ENCODE measurements around the gene ACP7. TPM values are rescaled to one million over a fixed set of nuclear protein-coding genes. Genes with fewer than 3 reads are reported as not detected.

ACP7 gene
- total and polyA plus RNA-seq, 9 of the 15 experiments (the other 6 are each of a cell fraction or from before 2014, with no cell fraction given) = not detected

DNA sequence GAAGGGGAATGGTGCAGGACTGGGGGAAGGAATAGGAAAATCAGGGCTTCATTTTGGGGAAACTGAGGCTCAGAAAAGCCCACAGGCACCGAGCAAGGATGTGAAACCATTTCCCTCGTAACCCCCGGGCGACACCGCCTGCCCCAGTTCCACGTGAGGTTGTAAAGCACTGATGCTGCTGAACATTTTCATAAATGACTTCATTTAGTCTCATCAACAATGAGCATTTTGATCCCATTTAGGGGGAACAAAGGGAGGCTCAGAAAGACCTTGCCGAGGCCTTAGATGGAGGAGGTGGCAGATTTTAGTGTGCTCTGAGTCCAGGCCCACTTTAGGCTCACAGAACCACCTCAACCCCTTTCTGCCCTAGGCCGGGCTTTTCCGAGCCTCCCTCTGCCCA lies 31.3 kb upstream of the ACP7 start:
- Histone ChIP-seq H3K36me3 (ENCODE audit: control insufficient read depth, insufficient read depth, low read length) (no peaks in the 10 kb centered on the region), H3K27ac (ENCODE audit: extremely low read depth, low read depth, low read length) (no peak overlapping the region), H3K9me1 (ENCODE audit: control insufficient read depth, insufficient read depth, low read length) (no peaks in the 10 kb centered on the region), H3K4me1 (replicated peaks in 1 of 2; ENCODE audit: control insufficient read depth in 2 of 2, insufficient read depth in 2 of 2, low read length in 2 of 2) (peaks cover 3 to 4% of the 10 kb centered on the region in 2 experiments; a peak in 3 of 5 replicates), H3K9me3 (replicated peaks; ENCODE audit: control insufficient read depth, insufficient read depth, low read depth, low read length) (no peaks in the 10 kb centered on the region), H3K9ac (ENCODE audit: insufficient read depth in 1 of 2, low read depth in 2 of 2, low read length in 2 of 2) (no peak overlapping the region), H3K4me3 (no peak overlapping the region), H2AFZ (ENCODE audit: low read depth, low read length) (no peak overlapping the region), H3K79me2 (ENCODE audit: control insufficient read depth, insufficient read depth, low read length) (no peaks in the 10 kb centered on the region), H3K27me3 (ENCODE audit: control insufficient read depth in 2 of 2, insufficient read depth in 2 of 2, low read length in 2 of 2) (no peaks in the 10 kb centered on the region), H4K20me1 (replicated peaks; ENCODE audit: control insufficient read depth, insufficient read depth, low read length) (no peaks in the 10 kb centered on the region), H3K4me2 (ENCODE audit: insufficient read depth, low read length) (no peak overlapping the region)
- in situ Hi-C loops (cut with MboI) = no loop called here
- intact Hi-C loops (cut with micrococcal nuclease) = no loop called here
- ChIA-PET CTCF (ENCODE audit: low intra/inter-chr PET ratio) (interaction anchor here (1.2 kb wide), 2 partner anchors 91 to 160 kb away, joined by 3 to 4 read pairs; no protein-coding TSS in a partner anchor), POLR2A (interaction anchor here (0.6 kb wide), 1 partner anchor 393 kb away, joined by 4 read pairs; the partner anchor contains the start of gene SUPT5H)
- ATAC-seq (no peak), DNase-seq (ENCODE audit: extremely low read depth in 1 of 4, low spot score in 3 of 4) (no peak), FAIRE-seq (no peak)
- 16% methylated on average over 9 of the region's 9 CpGs for WGBS (ENCODE audit: insufficient coverage, low coverage, missing lambda C conversion rate)
- no TSS peak for BruUV-seq (replicated peaks)
- TF ChIP-seq, protein P1, sequence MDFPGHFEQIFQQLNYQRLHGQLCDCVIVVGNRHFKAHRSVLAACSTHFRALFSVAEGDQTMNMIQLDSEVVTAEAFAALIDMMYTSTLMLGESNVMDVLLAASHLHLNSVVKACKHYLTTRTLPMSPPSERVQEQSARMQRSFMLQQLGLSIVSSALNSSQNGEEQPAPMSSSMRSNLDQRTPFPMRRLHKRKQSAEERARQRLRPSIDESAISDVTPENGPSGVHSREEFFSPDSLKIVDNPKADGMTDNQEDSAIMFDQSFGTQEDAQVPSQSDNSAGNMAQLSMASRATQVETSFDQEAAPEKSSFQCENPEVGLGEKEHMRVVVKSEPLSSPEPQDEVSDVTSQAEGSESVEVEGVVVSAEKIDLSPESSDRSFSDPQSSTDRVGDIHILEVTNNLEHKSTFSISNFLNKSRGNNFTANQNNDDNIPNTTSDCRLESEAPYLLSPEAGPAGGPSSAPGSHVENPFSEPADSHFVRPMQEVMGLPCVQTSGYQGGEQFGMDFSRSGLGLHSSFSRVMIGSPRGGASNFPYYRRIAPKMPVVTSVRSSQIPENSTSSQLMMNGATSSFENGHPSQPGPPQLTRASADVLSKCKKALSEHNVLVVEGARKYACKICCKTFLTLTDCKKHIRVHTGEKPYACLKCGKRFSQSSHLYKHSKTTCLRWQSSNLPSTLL (IDR thresholded peaks at IDR 0.05) = no peak
- TF ChIP-seq, protein P2, sequence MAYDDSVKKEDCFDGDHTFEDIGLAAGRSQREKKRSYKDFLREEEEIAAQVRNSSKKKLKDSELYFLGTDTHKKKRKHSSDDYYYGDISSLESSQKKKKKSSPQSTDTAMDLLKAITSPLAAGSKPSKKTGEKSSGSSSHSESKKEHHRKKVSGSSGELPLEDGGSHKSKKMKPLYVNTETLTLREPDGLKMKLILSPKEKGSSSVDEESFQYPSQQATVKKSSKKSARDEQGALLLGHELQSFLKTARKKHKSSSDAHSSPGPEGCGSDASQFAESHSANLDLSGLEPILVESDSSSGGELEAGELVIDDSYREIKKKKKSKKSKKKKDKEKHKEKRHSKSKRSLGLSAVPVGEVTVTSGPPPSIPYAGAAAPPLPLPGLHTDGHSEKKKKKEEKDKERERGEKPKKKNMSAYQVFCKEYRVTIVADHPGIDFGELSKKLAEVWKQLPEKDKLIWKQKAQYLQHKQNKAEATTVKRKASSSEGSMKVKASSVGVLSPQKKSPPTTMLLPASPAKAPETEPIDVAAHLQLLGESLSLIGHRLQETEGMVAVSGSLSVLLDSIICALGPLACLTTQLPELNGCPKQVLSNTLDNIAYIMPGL (CRISPR knock-in tag; IDR thresholded peaks at IDR 0.05) = no peak
- TF ChIP-seq, protein P3, sequence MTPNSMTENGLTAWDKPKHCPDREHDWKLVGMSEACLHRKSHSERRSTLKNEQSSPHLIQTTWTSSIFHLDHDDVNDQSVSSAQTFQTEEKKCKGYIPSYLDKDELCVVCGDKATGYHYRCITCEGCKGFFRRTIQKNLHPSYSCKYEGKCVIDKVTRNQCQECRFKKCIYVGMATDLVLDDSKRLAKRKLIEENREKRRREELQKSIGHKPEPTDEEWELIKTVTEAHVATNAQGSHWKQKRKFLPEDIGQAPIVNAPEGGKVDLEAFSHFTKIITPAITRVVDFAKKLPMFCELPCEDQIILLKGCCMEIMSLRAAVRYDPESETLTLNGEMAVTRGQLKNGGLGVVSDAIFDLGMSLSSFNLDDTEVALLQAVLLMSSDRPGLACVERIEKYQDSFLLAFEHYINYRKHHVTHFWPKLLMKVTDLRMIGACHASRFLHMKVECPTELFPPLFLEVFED (CRISPR knock-in tag; conservative IDR thresholded peaks at IDR 0.05) = no peak
- no peak for TF ChIP-seq ATF7 (IDR thresholded peaks at IDR 0.05)
- no peak for TF ChIP-seq STAT5A (IDR thresholded peaks at IDR 0.05; ENCODE audit: borderline replicate concordance, low read length)
- TF ChIP-seq, protein P4, sequence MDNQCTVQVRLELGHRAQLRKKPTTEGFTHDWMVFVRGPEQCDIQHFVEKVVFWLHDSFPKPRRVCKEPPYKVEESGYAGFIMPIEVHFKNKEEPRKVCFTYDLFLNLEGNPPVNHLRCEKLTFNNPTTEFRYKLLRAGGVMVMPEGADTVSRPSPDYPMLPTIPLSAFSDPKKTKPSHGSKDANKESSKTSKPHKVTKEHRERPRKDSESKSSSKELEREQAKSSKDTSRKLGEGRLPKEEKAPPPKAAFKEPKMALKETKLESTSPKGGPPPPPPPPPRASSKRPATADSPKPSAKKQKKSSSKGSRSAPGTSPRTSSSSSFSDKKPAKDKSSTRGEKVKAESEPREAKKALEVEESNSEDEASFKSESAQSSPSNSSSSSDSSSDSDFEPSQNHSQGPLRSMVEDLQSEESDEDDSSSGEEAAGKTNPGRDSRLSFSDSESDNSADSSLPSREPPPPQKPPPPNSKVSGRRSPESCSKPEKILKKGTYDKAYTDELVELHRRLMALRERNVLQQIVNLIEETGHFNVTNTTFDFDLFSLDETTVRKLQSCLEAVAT (IDR thresholded peaks at IDR 0.05) = no peak
- TF ChIP-seq, protein P5, sequence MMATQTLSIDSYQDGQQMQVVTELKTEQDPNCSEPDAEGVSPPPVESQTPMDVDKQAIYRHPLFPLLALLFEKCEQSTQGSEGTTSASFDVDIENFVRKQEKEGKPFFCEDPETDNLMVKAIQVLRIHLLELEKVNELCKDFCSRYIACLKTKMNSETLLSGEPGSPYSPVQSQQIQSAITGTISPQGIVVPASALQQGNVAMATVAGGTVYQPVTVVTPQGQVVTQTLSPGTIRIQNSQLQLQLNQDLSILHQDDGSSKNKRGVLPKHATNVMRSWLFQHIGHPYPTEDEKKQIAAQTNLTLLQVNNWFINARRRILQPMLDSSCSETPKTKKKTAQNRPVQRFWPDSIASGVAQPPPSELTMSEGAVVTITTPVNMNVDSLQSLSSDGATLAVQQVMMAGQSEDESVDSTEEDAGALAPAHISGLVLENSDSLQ (IDR thresholded peaks at IDR 0.05) = no peak
- no peak for TF ChIP-seq TOE1 (IDR thresholded peaks at IDR 0.05; ENCODE audit: borderline replicate concordance)
- no peak for TF ChIP-seq TOE1 (CRISPR knock-in tag; IDR thresholded peaks at IDR 0.05; ENCODE audit: borderline replicate concordance, low read depth)
- no peak for TF ChIP-seq CHCHD3 (CRISPR knock-in tag; IDR thresholded peaks at IDR 0.05)
- no peak for TF ChIP-seq NELFE (IDR thresholded peaks at IDR 0.05; ENCODE audit: insufficient read depth, insufficient read length)
- TF ChIP-seq, protein P6, sequence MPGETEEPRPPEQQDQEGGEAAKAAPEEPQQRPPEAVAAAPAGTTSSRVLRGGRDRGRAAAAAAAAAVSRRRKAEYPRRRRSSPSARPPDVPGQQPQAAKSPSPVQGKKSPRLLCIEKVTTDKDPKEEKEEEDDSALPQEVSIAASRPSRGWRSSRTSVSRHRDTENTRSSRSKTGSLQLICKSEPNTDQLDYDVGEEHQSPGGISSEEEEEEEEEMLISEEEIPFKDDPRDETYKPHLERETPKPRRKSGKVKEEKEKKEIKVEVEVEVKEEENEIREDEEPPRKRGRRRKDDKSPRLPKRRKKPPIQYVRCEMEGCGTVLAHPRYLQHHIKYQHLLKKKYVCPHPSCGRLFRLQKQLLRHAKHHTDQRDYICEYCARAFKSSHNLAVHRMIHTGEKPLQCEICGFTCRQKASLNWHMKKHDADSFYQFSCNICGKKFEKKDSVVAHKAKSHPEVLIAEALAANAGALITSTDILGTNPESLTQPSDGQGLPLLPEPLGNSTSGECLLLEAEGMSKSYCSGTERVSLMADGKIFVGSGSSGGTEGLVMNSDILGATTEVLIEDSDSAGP (CRISPR knock-in tag; IDR thresholded peaks at IDR 0.05) = no peak
- TF ChIP-seq CBFA2T3 (IDR thresholded peaks at IDR 0.05) = no peak

Data from K562 (cell line).